Raji (cell line): ENCODE data around the gene RPRD1B.

Experiments
- POLR2A ChIP-seq: IDR thresholded peaks from 2 replicates; pipeline ENCODE4 v1.6.1; 2011; ENCODE audit warnings: low read depth, low read length, control low read depth; ENCODE audit not compliant: insufficient read depth

RPRD1B gene

DNA sequence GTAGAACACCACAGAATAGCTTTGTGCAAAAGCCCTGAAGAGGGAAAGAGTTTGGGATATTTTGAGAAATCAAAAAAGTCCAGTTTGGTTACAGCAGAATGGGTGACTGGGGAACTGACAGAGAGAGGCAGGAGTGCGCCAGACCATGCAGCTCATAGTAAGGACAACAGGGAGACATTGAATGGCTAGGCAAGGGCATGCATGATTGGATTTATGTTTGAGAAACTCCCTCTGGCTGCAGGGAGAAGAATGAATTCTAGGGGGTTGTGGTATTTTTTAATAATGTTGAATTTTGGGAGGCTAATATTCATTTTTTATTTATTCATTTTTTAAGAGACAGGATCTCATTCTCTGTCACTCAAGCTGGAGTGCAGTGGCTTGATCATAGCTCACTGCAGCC, 81.7 kb downstream of the RPRD1B start:
- no peak for TF ChIP-seq POLR2A

DNA sequence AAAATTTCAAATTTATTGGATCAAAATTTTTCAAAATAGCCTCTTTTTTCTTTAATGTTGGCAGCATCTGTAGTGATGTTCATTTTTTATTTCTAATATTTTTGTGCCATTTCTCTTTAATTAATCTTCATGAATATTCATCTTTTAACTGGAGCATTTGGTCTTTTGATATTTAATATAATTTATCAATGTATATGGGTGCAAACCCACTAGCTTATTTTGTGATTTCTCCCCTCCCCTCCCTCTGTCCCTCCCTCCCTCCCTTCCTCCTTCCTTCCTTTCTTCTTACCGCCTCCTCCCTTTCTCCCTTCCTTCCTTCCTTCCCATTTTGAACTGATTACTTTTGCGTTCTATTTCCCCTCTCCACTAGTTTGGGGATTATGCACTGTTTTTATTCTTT, 82.3 kb downstream of the RPRD1B start:
- no peak for TF ChIP-seq POLR2A

GRCh38 chr20:38116409-38117165, 83.0 kb downstream of the RPRD1B start:
- no peak for TF ChIP-seq POLR2A

DNA sequence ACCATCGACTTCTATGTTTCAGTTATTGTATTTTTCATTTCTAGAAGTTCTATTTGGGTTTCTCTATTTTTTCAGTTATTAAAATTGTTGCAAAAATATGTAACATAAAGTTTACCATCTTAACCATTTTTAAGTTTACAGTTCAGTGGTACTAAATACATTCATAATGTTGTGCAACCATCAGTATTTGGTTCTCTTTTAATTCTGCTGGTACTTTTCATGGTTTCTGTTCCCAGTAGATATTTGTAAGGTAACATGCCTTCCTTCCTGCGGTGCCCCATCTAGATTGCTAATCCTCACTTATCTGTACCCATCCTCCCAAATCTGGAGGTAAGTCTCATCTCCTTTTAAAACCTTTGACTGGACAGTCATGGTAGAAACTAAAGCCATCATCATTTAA, 83.7 kb downstream of the RPRD1B start:
- TF ChIP-seq POLR2A, result no peak

- TF ChIP-seq POLR2A, result no peak
These were observed 84.1 kb downstream of the RPRD1B start for GRCh38 chr20:38117635-38118034.

DNA sequence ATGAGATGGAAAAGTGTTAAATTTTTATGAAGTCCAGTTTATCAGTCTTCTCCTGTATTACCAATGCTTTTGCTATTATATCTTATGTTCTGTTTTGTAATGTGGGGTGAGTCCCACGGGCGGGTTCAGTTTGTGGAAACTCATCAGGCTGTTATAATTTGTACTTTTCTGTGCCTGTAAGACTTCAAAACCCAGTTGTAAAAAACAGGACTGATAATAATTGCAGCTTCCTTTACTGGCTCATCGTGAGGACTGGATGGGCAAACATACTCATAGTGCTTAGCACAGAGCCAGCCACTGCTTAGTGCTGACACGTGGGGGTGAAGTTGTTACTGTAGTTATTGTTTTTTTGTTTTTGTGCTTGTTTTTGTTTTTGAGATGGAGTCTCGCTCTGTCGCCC, 85.9 kb downstream of the RPRD1B start:
- no peak for TF ChIP-seq POLR2A

GRCh38 chr20:38120625-38120988, 87.1 kb downstream of the RPRD1B start:
- TF ChIP-seq POLR2A, result no peak

DNA sequence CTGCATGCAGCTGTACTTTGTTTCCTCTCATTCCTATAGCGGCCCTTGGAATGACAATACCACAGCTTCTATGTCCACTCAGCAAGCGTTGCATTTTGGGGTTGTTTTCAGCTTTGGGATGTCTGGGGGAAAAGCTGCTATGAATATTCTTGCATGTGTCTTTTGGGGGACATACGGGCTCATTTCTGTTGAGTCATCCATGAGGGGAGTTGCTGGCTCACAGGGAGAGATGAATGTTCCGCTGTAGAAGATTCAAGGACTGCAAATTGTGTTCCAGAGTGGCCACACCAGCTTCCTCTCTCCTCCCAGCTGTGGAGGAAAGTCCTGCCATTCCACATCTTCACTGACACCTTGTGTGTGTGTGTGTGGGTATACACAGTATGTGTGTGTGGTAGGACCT, 88.2 kb downstream of the RPRD1B start:
- TF ChIP-seq POLR2A, result no peak

DNA sequence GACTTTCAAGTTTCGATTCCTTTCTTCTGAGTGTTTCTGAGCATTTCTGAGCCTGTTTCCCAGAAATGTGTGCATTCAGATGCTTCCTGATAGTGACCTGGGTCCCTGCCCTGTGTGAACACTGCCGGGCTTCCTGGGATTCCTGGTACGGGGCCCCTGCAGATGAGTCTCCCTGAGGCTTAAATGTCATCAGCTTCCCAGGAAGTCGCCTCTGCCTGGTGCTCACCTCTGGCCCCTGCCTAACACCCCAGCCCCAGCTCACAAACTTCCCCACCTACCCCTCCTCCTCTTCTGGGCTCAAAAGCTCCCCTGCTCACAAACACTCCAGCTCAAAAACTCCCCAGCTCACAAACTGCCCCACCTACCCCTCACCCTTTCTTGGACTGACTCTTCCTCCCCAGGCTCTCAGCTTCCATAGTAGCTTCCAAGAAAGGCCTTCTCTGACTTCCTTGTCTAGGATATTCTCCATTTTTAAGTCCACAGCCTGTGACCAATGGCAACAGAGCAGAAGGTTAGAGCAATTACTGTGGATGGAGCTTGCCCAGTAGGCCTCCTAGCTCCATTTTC, 89.6 kb downstream of the RPRD1B start:
- TF ChIP-seq POLR2A, result no peak

- TF ChIP-seq POLR2A, result no peak
These were observed 91.9 kb downstream of the RPRD1B start for GRCh38 chr20:38125157-38126056.

GRCh38 chr20:38126146-38126921, 92.8 kb downstream of the RPRD1B start:
- no peak for TF ChIP-seq POLR2A

- TF ChIP-seq POLR2A, result no peak
These were observed 93.5 kb downstream of the RPRD1B start for GRCh38 chr20:38126932-38127621.

DNA sequence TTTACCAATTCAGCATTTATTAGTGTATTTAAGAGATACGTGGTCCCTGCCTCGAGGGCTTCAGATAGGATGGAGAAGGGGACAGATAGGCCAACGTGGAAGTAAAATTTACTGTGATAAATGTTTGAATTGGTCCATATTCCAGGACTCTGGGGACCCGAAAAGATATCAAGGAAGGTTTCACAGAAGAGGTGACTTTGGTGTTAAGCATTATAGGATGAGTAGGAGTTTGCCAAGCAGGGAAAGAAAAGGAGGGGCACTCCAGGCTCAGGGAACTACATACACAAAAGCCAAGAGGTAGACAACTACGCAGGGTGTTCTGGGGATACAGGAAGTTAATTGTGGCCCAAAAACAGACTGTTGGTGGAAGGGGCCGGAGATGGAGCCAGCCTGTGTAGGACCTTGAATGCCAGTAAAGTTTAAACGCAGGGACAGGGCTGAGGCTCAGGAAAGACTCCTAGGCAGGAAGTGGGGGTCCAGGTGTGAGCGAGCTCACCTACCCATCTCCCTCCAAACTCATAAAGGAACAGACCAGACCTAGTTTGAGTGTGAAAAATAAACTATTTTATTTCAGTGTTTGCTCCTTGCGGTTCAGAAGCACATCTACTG, 94.5 kb downstream of the RPRD1B start:
- no peak for TF ChIP-seq POLR2A

DNA sequence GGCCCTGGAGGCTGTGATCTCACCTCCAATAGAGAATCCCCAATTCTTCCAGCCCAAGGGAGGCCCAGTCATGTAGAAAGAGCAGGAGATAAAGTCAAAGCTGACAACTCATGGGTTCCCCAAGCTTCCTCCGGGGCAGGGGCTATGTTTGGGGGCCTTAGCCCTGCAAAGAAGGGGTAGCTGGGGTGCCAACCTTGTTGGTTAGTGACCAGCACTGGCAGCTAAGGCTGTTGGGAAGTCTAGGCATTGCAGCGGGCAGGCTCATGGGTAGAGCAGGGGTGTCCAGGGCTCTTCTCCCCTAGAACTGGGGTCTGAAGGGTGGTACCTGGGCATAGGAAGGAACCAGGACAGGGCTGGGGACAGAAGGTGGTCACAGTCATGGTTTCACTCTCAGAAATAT, 95.1 kb downstream of the RPRD1B start:
- TF ChIP-seq POLR2A, result no peak

DNA sequence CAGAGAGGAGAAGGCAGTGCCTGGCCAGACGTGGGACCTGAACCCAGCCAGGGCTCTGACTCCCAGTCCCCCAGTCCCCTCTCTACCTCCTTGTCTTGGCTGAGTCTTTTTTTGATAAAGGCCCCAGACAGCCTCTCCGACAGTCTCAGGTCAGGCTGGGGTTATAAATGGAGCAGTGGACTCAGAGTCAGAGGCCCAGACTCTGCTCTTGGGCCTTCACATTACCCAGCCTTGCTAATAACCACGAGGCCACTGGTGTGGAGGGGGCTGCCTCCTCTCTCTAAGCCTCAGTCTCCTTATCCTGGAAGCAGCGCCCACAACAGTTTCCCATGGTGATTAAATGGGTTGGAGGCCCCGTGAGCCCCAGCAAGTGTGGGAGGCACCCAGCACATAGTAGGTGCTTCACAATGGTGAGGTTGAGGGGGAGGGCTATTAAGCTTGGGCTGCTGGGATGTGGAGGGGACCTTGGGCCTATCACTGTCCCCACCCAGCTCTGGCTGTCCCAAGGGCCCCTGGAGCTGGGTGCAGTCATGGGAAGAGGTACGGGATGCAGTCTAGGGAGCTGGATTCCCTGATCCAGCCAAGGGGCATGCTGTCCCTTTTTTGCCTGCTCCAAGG, 95.8 kb downstream of the RPRD1B start:
- no peak for TF ChIP-seq POLR2A
